Measurements from ENCODE around the gene SCTR. TPM values are rescaled to one million over a fixed set of nuclear protein-coding genes. Genes with fewer than 3 reads are reported as not detected.

The SCTR gene
- total and polyA plus RNA-seq, 2 of the 13 experiments (the other 11 are each of a cell fraction or from before 2014, with no cell fraction given), result not detected

DNA sequence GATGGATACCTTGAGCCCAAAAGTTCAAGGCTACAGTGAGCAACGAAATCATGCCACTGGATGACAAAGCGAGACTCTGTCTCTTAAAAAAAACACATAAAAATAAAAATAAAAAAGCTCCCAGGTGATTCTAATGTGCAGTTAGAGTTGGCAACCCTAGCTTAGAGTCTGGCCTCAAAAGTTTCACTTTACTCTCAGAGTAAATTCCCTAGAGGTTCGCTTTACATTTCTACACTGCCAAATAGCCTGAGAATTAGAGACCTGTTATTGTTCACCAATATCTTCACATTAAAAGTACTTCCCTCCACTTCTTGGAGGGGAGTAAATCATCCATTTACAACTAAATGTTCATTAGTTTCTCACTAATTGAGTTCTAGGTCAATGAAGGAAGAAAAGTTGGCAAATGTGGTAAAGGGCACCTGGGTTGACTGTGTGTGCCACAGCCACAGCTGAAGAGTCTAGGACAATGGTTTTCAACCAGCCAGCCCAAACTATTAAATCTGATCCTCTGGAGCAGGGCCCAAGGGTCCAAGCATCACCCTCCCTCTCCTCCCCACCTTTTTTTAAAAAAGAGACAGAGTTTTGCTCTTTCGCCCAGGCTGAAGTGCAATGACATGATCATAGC, 107.9 kb downstream of the SCTR start:
- no peak overlapping the region for H2AFZ ChIP-seq (ENCODE audit: low read length)
- no peak overlapping the region for H3K9ac ChIP-seq (ENCODE audit: insufficient read depth, low read depth, low read length)
- H3K4me1 ChIP-seq (ENCODE audit: insufficient read depth, low read length), result peaks cover 50% of the 10 kb centered on the region
- no peak overlapping the region for H3K27ac ChIP-seq (ENCODE audit: extremely low read length, insufficient read depth, low read length)
- H4K20me1 ChIP-seq (ENCODE audit: insufficient read depth, low read length), result no peaks in the 10 kb centered on the region
- no peak for FAIRE-seq
- TF ChIP-seq ZNF546 (CRISPR knock-in tag; conservative IDR thresholded peaks at IDR 0.05), result no peak
- TF ChIP-seq, protein P1, sequence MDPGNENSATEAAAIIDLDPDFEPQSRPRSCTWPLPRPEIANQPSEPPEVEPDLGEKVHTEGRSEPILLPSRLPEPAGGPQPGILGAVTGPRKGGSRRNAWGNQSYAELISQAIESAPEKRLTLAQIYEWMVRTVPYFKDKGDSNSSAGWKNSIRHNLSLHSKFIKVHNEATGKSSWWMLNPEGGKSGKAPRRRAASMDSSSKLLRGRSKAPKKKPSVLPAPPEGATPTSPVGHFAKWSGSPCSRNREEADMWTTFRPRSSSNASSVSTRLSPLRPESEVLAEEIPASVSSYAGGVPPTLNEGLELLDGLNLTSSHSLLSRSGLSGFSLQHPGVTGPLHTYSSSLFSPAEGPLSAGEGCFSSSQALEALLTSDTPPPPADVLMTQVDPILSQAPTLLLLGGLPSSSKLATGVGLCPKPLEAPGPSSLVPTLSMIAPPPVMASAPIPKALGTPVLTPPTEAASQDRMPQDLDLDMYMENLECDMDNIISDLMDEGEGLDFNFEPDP (CRISPR knock-in tag; conservative IDR thresholded peaks at IDR 0.05), result 0 out of 2 replicates have a peak, but pooled peaks have one; percentile 48
- in situ Hi-C loops (cut with HindIII; ENCODE audit: extremely low pct_ligation_motif_present, low pct_unique_long_range_greater_than_20kb), result no loop called here
- no peak for DNase-seq (ENCODE audit: low spot score)
- POLR2A ChIA-PET, result interaction anchor here (0.7 to 1.3 kb wide), 5 partner anchors 10 to 71 kb away, joined by 3 to 7 read pairs (median 3); partner anchors contain the start of genes C2orf76 and DBI
- intact Hi-C loops (cut with micrococcal nuclease; ENCODE audit: unreplicated experiment), result no loop called here
- no peaks in the 10 kb centered on the region for H3K36me3 ChIP-seq (replicated peaks in 1 of 2; ENCODE audit: control insufficient read depth in 1 of 2, insufficient read depth in 2 of 2, low read length in 2 of 2)
- H3K9me3 ChIP-seq (ENCODE audit: low read length), result peaks cover 8% of the 10 kb centered on the region
- no peak overlapping the region for H3K4me3 ChIP-seq (replicated peaks in 1 of 3; ENCODE audit: insufficient read depth in 1 of 3, low read depth in 2 of 3, low read length in 3 of 3)
- no TSS peak for BruUV-seq (replicated peaks)
- no peak overlapping the region for H3K4me2 ChIP-seq (ENCODE audit: low read depth, low read length)
- ATAC-seq, result peak; percentile 49; the same call in 2 of the 3 replicates
- CTCF ChIA-PET (ENCODE audit: low intra/inter-chr PET ratio, low total read pairs), result no interaction called here
- H3K79me2 ChIP-seq (ENCODE audit: insufficient read depth, low read length), result no peaks in the 10 kb centered on the region
- no peaks in the 10 kb centered on the region; a peak in 2 of 5 replicates for H3K27me3 ChIP-seq (ENCODE audit: control insufficient read depth in 1 of 2, insufficient read depth in 2 of 2, low read length in 2 of 2)
- 56% methylated on average over 4 of the region's 4 CpGs for WGBS (ENCODE audit: low lambda C conversion rate)

DNA sequence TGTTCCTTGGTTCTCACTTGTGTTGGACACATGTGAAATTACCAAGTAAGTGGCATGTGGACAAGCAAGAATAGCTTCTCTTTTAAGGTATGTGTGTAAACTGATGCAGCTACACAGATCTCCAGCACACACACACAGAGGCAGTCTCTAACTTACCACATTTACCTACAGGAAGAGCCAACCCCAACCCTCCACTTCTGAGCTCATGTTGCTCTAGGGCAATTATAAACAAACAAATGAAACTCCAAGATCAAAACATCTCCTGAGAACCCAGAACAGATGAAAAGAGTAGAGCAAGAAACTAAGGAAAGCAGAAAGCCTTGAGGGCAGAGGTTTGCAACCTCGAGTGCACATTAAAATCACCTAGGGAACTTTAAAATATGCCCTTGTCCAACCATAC, 108.7 kb downstream of the SCTR start:
- CTCF ChIA-PET (ENCODE audit: low intra/inter-chr PET ratio, low total read pairs), result no interaction called here

More for the DNA sequence above, 108.7 kb downstream of the SCTR start:
- no peaks in the 10 kb centered on the region for H3K36me3 ChIP-seq (replicated peaks in 1 of 2; ENCODE audit: control insufficient read depth in 1 of 2, insufficient read depth in 2 of 2, low read length in 2 of 2)
- H3K4me3 ChIP-seq (replicated peaks in 1 of 3; ENCODE audit: insufficient read depth in 1 of 3, low read depth in 2 of 3, low read length in 3 of 3), result no peak overlapping the region
- 52% methylated on average over 1 of the region's 1 CpG for WGBS (ENCODE audit: low lambda C conversion rate)
- H3K4me2 ChIP-seq (ENCODE audit: low read depth, low read length), result no peak overlapping the region
- FAIRE-seq, result no peak
- no peak overlapping the region for H3K27ac ChIP-seq (ENCODE audit: extremely low read length, insufficient read depth, low read length)
- no peak overlapping the region for H3K9ac ChIP-seq (ENCODE audit: insufficient read depth, low read depth, low read length)
- no peak for ATAC-seq
- H2AFZ ChIP-seq (ENCODE audit: low read length), result no peak overlapping the region
- no peak for DNase-seq (ENCODE audit: low spot score)
- no peaks in the 10 kb centered on the region for H3K27me3 ChIP-seq (ENCODE audit: control insufficient read depth in 1 of 2, insufficient read depth in 2 of 2, low read length in 2 of 2)
- TF ChIP-seq ZNF546 (CRISPR knock-in tag; conservative IDR thresholded peaks at IDR 0.05), result no peak
- TF ChIP-seq, protein P2, sequence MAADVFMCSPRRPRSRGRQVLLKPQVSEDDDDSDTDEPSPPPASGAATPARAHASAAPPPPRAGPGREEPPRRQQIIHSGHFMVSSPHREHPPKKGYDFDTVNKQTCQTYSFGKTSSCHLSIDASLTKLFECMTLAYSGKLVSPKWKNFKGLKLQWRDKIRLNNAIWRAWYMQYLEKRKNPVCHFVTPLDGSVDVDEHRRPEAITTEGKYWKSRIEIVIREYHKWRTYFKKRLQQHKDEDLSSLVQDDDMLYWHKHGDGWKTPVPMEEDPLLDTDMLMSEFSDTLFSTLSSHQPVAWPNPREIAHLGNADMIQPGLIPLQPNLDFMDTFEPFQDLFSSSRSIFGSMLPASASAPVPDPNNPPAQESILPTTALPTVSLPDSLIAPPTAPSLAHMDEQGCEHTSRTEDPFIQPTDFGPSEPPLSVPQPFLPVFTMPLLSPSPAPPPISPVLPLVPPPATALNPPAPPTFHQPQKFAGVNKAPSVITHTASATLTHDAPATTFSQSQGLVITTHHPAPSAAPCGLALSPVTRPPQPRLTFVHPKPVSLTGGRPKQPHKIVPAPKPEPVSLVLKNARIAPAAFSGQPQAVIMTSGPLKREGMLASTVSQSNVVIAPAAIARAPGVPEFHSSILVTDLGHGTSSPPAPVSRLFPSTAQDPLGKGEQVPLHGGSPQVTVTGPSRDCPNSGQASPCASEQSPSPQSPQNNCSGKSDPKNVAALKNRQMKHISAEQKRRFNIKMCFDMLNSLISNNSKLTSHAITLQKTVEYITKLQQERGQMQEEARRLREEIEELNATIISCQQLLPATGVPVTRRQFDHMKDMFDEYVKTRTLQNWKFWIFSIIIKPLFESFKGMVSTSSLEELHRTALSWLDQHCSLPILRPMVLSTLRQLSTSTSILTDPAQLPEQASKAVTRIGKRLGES (CRISPR knock-in tag; IDR thresholded peaks at IDR 0.05; ENCODE audit: borderline replicate concordance), result no peak
- in situ Hi-C loops (cut with HindIII; ENCODE audit: extremely low pct_ligation_motif_present, low pct_unique_long_range_greater_than_20kb) (no loop called here), intact Hi-C loops (cut with micrococcal nuclease; ENCODE audit: unreplicated experiment) (no loop called here)
- BruUV-seq (replicated peaks), result no TSS peak
- H4K20me1 ChIP-seq (ENCODE audit: insufficient read depth, low read length), result no peaks in the 10 kb centered on the region
- H3K9me3 ChIP-seq (ENCODE audit: low read length), result no peaks in the 10 kb centered on the region
- H3K79me2 ChIP-seq (ENCODE audit: insufficient read depth, low read length), result no peaks in the 10 kb centered on the region
- POLR2A ChIA-PET, result interaction anchor here (1.1 kb wide), 1 partner anchor 26 kb away, joined by 5 read pairs; no protein-coding TSS in a partner anchor
- H3K4me1 ChIP-seq (ENCODE audit: insufficient read depth, low read length), result peaks cover 46% of the 10 kb centered on the region
